ENCODE measurements around the gene PAX4. TPM values are rescaled to one million over a fixed set of nuclear protein-coding genes. Genes with fewer than 3 reads are reported as not detected.

PAX4 gene
- polyA plus RNA-seq, 3 donors: not detected

- no peak for DNase-seq
- Histone ChIP-seq H4K20me1 (ENCODE audit: insufficient read depth, low read length) (peaks cover 56% of the 10 kb centered on the region), H3K9ac (ENCODE audit: insufficient read depth, low read length, poor library complexity, severe bottlenecking) (no peak overlapping the region), H3K4me2 (replicated peaks; ENCODE audit: extremely low read depth, low read length, poor library complexity, severe bottlenecking) (no peak overlapping the region), H3K4me3 (replicated peaks in 1 of 3; ENCODE audit: low read depth in 2 of 3, low read length in 3 of 3) (no peak overlapping the region), H3K27ac (ENCODE audit: low read depth in 1 of 2, low read length in 2 of 2) (no peak overlapping the region), H3K27me3 (ENCODE audit: control insufficient read depth in 2 of 2, insufficient read depth in 2 of 2, low read length in 2 of 2) (no peaks in the 10 kb centered on the region), H3K4me1 (ENCODE audit: control insufficient read depth in 1 of 2, insufficient read depth in 2 of 2, low read length in 2 of 2) (peaks cover 29 to 38% of the 10 kb centered on the region in 2 donors), H2AFZ (ENCODE audit: insufficient read depth, low read depth, low read length, poor library complexity, severe bottlenecking) (no peak overlapping the region), H3K9me3 (replicated peaks in 1 of 2; ENCODE audit: control insufficient read depth in 1 of 2, insufficient read depth in 1 of 2, low read length in 2 of 2) (no peaks in the 10 kb centered on the region), H3K79me2 (ENCODE audit: insufficient read depth, low read length) (peaks cover 37% of the 10 kb centered on the region), H3K36me3 (replicated peaks in 1 of 2; ENCODE audit: control insufficient read depth in 1 of 2, insufficient read depth in 2 of 2, low read length in 2 of 2) (peaks cover 27 to 65% of the 10 kb centered on the region in 2 donors)
- no peak for TF ChIP-seq CTCF (IDR thresholded peaks at IDR 0.05)
- no peak overlapping the region for H3K27ac Mint-ChIP-seq
- WGBS (ENCODE audit: insufficient coverage): no CpG with 5 or more reads among the region's 1 CpG
- no peak overlapping the region for H3K4me3 Mint-ChIP-seq
- peaks cover 45% of the 10 kb centered on the region for H3K4me1 Mint-ChIP-seq
- intact Hi-C loops (cut with micrococcal nuclease): no loop called here
- H3K36me3 Mint-ChIP-seq: peaks cover 44 to 52% of the 10 kb centered on the region in 2 donors
- peaks cover 0 to 2% (median 0%) of the 10 kb centered on the region in 7 donors for H3K9me3 Mint-ChIP-seq
- peaks cover 0 to 2% (median 2%) of the 10 kb centered on the region in 3 donors for H3K27me3 Mint-ChIP-seq (ENCODE audit: low read depth in 3 of 3)
Measured at GRCh38 chr7:127581716-127582115, 36.2 kb downstream of the PAX4 start.

- peaks cover 24 to 33% of the 10 kb centered on the region in 2 donors for H3K4me1 ChIP-seq (ENCODE audit: control insufficient read depth in 1 of 2, insufficient read depth in 2 of 2, low read length in 2 of 2)
- Mint-ChIP-seq H3K4me3 (no peak overlapping the region), H3K36me3 (peaks cover 45 to 52% of the 10 kb centered on the region in 2 donors)
Measured at GRCh38 chr7:127580612-127581011, 37.3 kb downstream of the PAX4 start.

More at GRCh38 chr7:127580612-127581011, 37.3 kb downstream of the PAX4 start:
- peaks cover 40% of the 10 kb centered on the region for H3K4me1 Mint-ChIP-seq
- intact Hi-C loops (cut with micrococcal nuclease): no loop called here
- Histone ChIP-seq H2AFZ (ENCODE audit: insufficient read depth, low read depth, low read length, poor library complexity, severe bottlenecking) (no peak overlapping the region), H3K9ac (ENCODE audit: insufficient read depth, low read length, poor library complexity, severe bottlenecking) (no peak overlapping the region), H3K9me3 (replicated peaks in 1 of 2; ENCODE audit: control insufficient read depth in 1 of 2, insufficient read depth in 1 of 2, low read length in 2 of 2) (no peaks in the 10 kb centered on the region), H4K20me1 (ENCODE audit: insufficient read depth, low read length) (peaks cover 56% of the 10 kb centered on the region), H3K27me3 (ENCODE audit: control insufficient read depth in 2 of 2, insufficient read depth in 2 of 2, low read length in 2 of 2) (no peaks in the 10 kb centered on the region), H3K4me2 (replicated peaks; ENCODE audit: extremely low read depth, low read length, poor library complexity, severe bottlenecking) (no peak overlapping the region), H3K79me2 (ENCODE audit: insufficient read depth, low read length) (peaks cover 37% of the 10 kb centered on the region), H3K4me3 (replicated peaks in 1 of 3; ENCODE audit: low read depth in 2 of 3, low read length in 3 of 3) (no peak overlapping the region), H3K36me3 (replicated peaks in 1 of 2; ENCODE audit: control insufficient read depth in 1 of 2, insufficient read depth in 2 of 2, low read length in 2 of 2) (peaks cover 27 to 67% of the 10 kb centered on the region in 2 donors), H3K27ac (ENCODE audit: low read depth in 1 of 2, low read length in 2 of 2) (no peak overlapping the region)
- no peak for DNase-seq
- no peaks in the 10 kb centered on the region for H3K9me3 Mint-ChIP-seq
- peak overlapping the region in 1 of 7 donors; percentile 32 for H3K27ac Mint-ChIP-seq
- H3K27me3 Mint-ChIP-seq (ENCODE audit: low read depth in 3 of 3): peaks cover 0 to 2% (median 2%) of the 10 kb centered on the region in 3 donors
- TF ChIP-seq CTCF (IDR thresholded peaks at IDR 0.05): no peak
